GM23248 (cell line): ENCODE results near the gene COL13A1.

Experiments used
- EZH2 ChIP-seq: fragments of 200-600 bp; sonication (generic); IDR thresholded peaks from 2 replicates; pipeline ENCODE4 v1.6.1; 2018; ENCODE audit warnings: antibody characterized with exemption, mild to moderate bottlenecking; ENCODE audit not compliant: insufficient read depth, poor library complexity, severe bottlenecking
- EZH2phosphoT487 ChIP-seq: fragments of 200-600 bp; sonication (generic); IDR thresholded peaks from 2 replicates; pipeline ENCODE4 v1.6.1; 2018; ENCODE audit warnings: antibody characterized with exemption, moderate library complexity, mild to moderate bottlenecking, low read depth; ENCODE audit not compliant: insufficient read depth

GRCh38 chr10:69892406-69892805, 90.7 kb downstream of the COL13A1 start:
- no peak for TF ChIP-seq EZH2
- no peak for TF ChIP-seq EZH2phosphoT487
